CD4-positive, alpha-beta T cell treated with Interleukin-17A for 4 hours (primary cell): ENCODE measurements around the gene ZNF148.
"Not testable (repeated sequence)": the region's sequence is repeated elsewhere in the genome, so short reads cannot be mapped to it uniquely, and the experiment has no call there.

Experiments
- DNase-seq: peaks from one replicate; pipeline ENCODE4 v3.0.0-alpha.2; 2020; ENCODE audit warnings: mixed read lengths

ZNF148 gene

DNA sequence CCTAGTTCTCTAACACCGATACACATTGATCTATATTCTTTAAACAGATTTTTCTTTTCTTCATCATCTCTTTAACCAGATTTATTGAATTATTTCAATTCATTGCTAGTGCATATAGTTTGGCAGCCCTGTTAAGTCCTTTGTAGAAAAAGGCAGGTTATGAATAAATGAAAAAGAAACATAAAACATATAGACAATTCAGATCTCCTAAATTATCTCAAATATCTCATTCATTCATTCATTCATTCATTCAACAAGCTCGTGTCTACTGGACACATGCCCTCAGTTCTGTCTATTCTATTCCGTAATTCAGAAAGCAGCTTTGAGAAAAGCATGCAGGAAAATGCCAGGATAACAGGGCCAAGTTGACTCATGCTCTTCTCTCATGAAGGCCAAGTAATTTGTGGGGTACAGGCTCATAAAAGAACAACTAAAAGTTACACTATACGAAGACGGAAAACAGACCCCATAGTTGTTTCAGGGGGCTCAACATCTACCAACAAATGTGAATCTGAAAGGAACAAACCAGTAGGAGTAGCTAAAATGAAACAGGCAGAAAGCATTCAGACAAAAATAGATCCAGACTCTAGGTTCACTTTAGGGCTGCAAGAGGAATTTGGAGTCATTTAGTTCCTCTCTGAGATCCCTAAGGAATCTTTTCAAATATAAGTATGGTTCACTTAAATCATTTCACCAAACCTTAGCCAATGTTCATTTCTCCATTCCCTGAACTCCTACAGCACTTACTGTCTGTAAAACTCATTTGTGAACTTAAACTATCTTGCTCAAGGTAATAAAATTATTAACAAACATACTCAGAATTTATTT is 7.5 kb downstream of the ZNF148 start:
- no peak for DNase-seq

DNA sequence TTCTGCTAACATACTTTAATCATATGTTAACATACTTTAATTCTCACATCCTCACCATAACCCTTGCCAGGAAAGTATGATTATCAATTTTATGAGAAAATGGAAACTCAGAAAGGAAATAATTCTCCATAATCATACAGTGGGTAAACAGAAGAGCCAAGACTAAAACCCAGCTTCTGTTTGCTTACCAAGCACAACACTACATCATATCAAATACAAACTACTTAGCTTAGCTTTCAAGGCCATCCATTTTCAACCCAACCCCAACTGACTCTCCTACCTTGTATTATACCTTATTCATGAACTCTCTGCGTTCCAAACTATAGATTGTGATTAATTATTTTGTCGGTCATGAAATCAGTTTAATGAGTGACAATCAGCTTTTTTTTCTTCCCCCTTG is 9.0 kb downstream of the ZNF148 start:
- no peak for DNase-seq

DNA sequence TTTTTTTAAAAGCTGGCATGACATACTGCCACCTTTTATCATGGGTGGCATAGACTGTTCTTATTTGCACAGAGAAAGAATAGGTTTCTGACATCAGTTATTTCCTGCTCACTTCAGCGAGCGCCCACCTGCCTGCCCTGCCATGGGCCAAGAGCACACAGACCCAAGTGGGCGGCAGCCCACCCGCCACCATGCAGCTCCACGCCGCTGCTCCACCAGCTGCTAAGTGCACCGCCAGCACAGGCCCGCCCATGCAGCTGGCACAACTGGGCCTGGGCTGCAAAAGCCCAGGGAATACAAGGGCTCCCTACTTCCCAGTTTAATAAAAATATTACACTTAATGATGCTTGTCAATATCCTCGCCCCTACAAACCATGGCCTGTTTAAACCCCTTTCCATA is 15.4 kb downstream of the ZNF148 start:
- no peak for DNase-seq

DNA sequence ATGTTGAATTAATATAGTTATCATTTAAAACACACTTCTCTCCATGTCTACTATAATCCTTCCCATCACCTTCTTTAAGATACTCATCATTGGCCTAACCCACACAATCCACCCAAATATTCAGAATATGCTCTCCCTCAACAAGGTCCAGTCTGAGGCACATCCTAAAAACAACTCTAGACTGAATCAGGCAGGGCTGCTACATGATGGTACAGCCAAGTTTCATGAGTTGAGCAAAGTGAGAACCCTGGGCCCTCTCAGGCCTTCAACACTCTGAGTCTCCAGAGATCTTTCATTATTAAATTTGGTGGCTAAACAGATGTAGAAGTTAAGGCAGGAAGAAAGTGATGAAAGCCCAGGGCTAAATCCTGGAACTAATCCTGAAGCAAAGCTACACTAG is 16.2 kb downstream of the ZNF148 start:
- DNase-seq = no peak

DNA sequence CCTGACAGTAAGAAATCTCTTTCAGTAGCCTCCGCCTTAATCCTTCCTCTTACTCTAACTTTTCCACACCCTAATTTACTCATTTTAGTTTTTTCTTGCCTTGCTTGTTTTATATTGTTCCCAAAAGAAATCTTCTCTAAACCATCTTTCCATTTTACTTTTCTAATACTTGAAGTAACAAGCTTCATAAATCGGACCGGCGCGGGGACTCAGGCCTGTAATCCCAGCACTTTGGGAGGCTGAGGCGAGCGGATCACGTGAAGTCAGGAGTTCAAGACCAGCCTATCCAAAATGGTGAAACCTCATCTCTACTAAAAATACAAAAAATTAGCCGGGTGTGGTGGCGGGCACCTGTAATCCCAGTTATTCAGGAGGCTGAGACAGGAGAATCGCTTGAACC is 17.3 kb downstream of the ZNF148 start:
- DNase-seq = no peak

DNA sequence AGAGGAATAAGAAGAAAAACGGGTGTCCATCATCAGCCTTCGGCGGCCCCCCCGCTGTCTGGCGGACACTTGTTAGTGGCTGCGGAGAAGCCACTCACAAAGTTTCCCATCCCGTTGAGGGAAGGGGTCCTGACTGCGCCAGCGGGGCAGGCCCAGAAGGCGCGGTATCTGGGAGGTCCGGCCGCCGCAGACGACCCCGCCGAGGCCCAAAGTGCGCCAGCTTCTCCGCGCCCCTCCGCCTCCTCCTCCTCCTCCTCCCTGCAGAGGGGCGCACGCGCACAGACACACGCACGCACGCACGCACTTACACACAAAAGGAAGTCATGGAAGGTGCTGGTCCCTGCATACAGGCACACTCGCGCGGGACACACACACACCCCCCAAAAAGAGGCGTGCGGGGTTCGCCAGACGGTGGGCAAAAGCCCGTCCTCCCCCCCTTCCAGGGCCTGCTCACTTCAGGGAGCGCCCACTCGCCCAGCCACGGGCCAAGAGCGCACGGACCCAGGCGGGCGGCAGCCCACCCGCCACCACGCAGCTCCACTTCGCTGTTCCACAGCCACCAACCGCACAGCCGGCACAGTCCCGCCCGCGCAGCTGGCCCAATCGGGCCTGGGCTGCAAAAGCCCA is 18.0 kb downstream of the ZNF148 start:
- peak; percentile 71 for DNase-seq

DNA sequence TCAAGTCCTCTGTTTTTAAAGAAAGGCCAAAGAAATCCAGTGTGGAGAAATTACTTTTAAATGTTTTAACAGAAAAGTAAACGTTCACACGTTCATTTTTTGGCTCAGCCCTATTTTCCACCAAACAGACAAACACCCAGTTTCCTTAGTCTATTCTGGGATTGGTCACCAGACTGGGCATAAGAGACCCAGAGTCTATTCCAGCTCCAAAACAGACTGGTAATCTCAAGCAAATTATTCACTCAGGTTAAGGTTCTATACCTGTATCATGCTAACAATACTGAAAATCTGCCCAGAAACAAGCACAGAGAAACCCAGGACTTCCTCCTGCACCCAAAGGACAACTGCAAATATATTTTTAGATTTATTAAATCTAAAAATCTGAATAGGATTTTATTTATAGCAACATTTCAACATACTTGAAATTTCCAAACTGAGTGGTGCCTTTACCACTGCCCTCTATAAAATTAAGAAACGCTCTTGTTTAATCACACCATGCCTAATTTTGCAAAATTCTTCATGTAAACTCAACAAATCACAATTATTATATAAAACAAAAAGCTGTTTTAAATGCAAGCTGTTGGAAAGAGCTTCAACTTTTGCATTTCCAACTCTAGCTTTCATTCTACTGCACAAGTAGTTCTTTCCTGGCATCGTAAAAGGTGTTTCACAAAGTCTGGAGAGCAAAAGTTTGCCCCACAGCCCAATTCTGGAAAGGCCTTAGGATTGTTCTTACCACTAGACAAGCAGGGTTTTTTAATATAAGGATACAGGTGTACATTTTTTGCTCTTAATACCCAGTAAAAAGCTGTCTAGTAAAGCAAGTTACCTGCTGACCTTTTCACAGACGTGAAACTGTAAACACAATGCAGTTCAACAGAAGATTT is 18.7 kb downstream of the ZNF148 start:
- DNase-seq = no peak

DNA sequence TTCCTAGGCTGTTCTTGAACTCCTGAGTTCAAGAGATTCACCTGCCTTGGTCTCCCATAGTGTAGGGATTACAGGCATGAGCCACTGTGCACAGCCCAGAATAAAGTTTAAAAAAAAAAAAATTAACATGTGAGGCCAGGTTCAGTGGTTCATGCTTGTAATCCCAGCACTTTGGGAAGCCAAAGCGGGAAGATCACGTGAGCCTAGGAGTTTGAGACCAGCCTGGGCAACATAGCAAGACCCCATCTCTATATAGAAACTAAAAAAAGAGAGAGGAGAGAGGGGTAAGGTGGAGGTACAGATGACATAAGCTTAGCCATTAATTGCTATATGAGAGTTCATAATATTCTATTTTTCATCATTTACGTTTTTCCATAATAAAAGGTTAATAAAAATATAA is 21.5 kb downstream of the ZNF148 start:
- DNase-seq = no peak

DNA sequence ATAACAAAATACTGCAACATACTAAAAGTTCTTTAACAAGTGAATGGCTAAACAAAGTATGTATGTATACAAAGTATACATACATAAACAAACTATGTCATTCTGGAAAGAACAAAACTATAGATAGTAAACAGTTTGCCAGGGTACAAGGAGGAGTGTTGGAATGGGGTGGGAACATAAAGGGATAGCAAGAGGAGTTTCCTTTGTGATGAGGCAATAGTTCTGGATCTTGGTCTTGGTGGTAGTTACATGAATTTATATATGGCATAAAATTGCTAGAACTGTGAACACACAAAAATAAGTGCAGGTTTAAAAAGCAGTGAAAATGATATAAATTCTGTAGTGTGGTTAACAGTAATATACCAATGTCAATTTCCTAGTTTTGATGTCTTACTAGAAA is 22.0 kb downstream of the ZNF148 start:
- DNase-seq = no peak

DNA sequence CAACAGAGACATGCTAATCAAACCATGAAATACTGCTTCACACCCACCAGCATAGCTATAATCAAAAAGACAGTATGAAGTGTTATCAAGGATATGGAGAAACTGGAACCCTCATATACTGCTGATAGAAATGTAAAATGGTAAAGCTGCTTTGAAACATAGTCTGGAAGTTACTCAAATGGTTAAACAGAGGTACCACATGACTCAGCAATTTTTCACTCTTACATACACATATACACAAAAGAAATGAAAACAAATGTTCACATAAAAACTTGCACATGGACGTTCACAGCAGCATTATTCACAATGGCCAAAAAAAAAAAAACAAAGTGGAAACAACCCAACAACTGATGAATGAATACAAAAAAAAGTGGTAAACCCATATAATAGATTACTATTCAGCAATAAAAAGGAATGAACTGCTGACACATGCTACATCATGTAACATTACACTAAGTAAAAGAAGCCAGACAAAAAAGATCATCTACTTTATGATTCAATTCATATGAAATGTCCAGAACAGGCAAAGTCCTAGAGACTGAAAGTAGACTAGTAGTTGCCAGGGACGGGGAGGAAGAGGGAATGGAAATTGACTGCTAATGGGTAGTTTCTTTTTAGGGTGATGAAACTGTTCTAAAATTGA is 23.2 kb downstream of the ZNF148 start:
- DNase-seq = no peak

DNA sequence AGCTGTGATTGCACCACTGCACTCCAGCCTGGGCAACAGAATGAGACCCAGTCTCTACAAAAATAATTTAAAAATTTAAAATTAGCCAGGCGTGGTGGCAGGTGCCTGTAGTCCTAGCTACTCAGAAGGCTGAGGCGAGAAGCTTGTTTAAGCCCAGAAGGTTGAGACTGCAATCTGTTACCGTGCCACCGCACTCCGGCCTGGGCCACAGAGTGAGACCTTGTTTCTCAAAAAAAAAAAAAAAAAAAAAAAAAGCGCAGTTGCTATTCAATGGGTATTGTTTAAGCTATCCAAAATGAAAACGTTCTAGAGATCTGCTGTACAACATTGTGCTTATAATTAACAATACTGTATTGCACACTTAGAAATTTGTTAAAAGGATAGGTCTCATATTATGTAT is 24.0 kb downstream of the ZNF148 start:
- no peak for DNase-seq

DNA sequence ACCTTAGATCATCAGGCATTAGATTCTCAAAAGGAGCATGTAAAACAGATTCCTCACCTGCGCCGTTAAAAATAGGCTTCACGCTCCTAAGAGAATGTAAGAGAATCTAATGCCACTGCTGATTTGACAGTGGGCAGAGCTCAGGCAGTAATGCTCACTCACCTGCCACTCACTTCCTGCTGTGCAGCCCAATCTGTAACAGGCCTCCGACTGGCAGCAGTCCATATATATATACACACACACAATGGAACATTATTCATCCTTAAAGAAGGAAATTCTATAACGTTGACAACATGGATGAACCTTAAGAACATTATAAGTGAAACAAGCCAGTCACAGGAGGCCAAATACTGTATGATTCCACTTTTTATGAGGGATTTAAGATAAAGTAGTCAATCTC is 24.5 kb downstream of the ZNF148 start:
- no peak for DNase-seq

DNA sequence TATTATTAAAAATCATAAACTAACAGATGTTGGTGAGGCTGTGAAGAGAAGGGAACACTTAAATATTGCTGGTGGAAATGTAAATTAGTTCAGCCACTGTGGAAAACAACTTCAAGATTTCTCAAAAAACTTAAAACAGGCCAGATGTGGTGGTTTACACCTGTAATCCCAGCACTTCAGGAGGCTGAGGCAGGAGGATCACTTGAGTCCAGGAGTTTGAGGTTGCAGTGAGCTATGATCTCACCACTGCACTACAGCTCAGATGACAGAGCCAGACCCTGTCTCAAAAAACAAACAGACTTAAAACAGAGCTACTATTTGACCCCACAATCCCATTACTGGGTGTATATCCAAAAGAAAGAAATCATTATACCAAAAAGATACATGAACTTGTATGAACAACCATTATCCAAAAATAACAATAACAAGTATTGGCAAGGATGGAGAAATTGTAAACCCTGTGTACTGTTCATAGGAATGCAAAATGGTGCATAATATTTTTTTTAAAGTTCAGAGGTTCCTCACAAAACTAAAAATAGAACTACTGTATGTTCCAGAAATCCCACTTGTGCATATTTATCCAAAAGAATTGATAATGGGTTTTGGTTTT is 25.5 kb downstream of the ZNF148 start:
- no peak for DNase-seq

DNA sequence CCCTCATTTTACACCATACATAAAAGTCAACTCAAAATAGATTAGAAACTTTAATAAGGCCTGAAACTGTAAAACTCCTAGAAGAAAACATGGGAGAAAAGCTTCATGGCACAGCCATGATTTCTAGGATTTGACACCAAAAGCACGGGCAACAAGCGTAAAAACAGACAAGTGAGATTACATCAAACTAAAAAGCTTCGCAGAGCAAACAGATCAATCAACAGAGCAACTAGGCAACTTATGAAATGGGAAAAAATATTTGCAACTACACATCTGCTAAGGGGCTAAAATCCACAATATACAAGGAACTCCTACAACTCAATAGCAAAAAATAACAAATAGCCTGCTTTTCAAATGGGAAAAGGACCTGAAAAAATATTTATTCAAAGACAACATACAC is 26.1 kb downstream of the ZNF148 start:
- no peak for DNase-seq

DNA sequence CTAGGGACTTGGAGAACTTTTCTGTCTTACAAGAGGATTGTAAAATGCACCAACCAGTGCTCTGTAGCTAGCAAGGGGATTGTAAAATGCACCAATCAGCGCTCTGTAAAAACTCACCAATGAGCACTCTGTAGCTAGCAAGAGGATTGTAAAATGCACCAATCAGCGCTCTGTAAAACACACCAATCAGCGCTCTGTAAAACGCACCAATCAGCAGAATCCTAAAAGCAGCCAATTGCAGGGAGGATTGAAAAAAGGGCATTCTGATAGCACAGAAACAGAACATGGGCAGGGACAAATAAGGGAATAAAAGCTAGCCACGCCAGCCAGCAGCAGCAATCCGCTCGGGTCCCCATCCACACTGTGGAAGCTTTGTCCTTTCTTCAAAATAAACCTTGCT is 31.8 kb downstream of the ZNF148 start:
- DNase-seq = not testable (repeated sequence)

DNA sequence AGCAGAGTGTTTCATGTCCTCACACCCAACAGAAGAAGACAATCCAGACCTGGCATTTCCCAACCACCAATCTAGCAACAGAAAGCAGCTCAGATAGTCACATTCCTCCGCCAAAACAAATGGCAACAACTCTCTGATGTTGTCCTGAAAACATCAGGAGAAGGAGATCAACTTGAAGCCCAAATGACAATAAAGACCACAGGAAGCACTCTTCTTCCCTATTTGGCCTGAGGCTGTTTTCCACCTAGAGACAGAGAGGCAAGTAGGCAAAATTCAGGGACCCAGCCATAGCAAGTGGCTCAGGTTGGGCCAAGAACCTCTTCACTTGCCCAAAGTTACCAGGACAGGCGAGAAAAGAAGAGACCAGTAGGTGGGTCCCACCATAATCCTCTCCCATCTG is 35.0 kb downstream of the ZNF148 start:
- no peak for DNase-seq

DNA sequence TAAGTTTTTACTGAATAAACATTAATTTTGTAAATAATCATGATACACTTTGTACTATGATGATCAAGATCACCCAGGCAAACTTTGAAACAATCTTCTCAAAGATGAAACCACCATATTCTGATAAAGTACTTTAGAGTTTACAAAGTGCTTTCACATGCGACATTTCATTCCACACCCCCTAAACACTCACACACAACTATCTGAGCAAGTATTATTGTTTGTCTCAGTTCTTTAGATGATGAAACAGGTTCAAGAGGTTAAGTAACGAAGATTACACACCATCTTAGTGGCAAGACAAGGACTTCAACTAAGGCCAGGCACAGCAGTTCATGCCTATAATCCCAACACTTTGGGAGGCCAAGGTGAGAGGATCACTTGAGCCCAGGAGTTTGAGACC is 37.6 kb downstream of the ZNF148 start:
- no peak for DNase-seq

DNA sequence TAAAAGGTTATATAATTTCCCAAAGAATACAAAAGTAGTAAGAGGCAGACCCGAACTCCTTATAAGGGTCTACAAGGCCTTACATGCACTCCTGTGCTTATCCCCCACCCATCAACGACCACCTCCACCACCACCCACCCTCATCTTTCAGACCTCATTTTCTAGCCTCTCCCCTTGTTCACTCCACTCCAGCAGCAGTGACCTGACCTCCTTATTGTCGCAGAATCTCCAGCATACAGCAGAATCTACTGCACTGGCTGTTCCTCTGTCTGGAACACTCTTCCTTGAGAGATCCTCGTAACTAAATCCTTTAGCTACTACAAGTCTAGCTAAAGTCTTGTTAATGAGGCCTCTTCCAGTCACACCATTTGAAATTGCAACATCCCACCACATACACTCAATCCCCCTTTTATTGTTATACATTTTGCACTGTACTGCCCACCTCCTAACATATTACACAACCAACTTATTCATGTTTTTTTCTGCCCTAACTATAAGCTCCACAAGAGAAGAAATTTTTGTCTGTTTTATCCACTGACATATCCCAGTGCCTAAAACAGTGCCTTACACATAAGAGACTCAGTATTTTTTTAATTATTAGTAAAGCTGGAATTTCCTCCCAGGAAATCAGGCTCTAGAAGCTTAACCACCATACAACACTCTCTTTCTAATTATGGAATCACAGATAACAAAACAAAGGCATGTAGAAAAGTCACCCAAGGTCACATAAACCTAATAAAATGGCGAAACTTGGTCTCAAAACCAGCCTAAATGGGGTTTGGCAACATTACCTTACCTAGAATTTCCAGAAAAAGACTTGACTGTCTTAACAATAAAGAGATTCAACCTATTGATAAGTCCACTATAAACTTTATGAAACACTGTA is 40.2 kb downstream of the ZNF148 start:
- no peak for DNase-seq

DNA sequence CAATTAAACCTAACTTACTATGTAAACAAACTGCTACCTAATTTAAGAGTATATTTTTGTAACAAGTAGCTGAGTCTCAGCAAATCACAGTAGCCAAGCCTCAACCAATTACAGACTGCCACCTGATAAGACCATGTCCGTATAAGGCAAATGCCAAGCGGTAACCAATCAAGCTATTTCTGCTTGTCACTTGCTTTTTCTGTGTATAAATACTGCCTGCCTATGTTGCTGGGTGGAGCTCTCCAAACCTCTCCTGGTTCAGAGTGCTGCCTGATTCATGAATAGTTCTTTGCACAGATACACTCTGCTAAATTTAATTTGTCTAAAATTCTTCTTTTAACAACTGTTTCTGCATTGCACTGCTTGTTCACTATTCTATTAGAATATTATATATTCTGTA is 42.6 kb downstream of the ZNF148 start:
- DNase-seq = no peak

DNA sequence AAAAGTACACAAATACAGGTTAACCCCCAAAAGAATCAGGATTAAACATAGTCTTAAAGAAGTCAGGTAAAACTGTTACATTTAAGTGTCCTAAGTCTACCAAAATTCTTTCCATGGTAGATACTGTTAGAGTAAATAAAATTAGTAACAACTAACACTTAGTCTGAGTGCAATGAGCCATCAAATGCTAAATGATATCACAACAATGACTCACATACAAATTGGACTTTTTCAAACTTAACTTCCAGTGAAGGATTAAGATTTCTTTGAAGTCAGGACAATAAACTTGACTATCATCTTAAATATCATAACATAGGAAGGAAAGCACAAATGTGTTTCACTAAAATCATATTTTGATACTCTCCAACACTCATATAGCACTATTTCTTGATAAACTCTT is 43.9 kb downstream of the ZNF148 start:
- DNase-seq = no peak

DNA sequence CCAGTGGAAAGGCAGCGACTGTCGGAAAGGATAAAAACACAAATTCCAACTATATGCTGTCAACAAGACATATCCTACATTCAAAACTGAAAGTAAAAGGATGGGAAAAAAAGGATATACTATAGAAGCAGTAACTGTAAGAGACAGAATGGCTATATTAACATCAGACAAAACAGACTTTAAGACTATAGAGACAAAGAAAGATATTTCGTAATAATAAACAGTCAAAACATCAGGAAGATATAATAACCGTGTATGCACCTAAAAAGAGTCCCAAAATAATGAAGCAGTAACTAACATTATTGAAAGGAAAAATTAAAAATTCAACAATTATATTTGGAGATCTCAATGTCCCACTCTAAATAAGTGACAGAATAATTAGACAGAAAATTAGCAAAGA is 48.2 kb downstream of the ZNF148 start:
- no peak for DNase-seq

DNA sequence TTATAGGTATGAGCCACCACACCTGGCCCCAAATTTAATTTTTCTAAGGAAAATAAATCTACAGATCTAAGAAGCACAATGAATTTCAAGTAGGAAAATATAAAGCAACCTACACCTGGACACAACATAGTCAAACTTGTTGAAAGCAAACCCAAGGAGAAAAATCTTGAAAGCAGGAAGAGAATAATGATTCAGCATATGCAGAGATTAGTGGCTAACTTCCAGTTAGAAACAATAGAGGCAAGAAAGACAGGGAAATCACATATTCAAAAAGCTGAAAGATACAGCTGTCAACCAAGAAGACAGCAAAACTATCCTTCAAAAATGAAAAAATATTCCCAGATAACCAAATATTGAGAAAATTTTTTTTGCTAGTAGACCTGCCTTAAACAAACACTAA is 49.4 kb downstream of the ZNF148 start:
- DNase-seq = no peak
